Measurements from ENCODE around the gene SEPTIN14. TPM values are rescaled to one million over a fixed set of nuclear protein-coding genes. Genes with fewer than 3 reads are reported as not detected.

Gene SEPTIN14
- total and polyA plus RNA-seq, 2 experiments from 2014 or later: not detected

DNA sequence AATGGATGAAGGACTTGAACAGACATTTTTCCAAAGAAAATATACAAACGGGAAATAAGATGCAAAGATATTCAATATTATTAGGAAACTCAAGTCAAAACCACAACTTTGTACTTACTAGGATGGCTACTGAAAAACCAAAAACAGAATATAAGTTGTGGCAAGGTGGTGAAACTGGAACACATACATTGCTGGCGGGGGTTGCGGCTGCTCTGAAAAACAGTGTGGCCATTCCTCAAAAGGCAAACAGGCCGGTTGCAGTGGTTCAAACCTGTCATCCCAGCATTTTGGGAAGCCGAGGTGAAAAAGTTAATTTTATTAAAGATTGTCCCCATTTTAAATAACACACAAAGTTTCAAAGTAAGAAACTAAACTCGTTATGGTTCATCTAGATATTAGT is 14.8 kb upstream of the SEPTIN14 start (continued):
- no peak for TF ChIP-seq ZNF462 (CRISPR knock-in tag; IDR thresholded peaks at IDR 0.05)
- TF ChIP-seq EZH2 (IDR thresholded peaks at IDR 0.05; ENCODE audit: low read depth, unreplicated experiment): no peak

GRCh38 chr7:55873765-55874164 is 11.2 kb upstream of the SEPTIN14 start:
- no peaks in the 10 kb centered on the region for H3K4me1 Mint-ChIP-seq
- peaks cover 4% of the 10 kb centered on the region for H3K27me3 Mint-ChIP-seq (ENCODE audit: insufficient read depth, low read depth, poor library complexity)
- Histone ChIP-seq H3F3A (replicated peaks; ENCODE audit: low read depth) (no peaks in the 10 kb centered on the region), H3K79me2 (replicated peaks; ENCODE audit: insufficient read depth) (no peaks in the 10 kb centered on the region), H3K4me1 (ENCODE audit: insufficient read depth) (no peaks in the 10 kb centered on the region), H3K4me3 (no peak overlapping the region), H3K27ac (ENCODE audit: low read depth) (no peak overlapping the region), H3K27me3 (ENCODE audit: insufficient read depth) (no peaks in the 10 kb centered on the region), H2AFZ (no peak overlapping the region), H3K4me2 (no peak overlapping the region), H3K36me3 (ENCODE audit: insufficient read depth) (no peaks in the 10 kb centered on the region), H3K9me2 (ENCODE audit: insufficient read depth) (no peaks in the 10 kb centered on the region), H4K20me1 (replicated peaks; ENCODE audit: insufficient read depth) (no peaks in the 10 kb centered on the region)
- no peak overlapping the region for H3K27ac Mint-ChIP-seq
- TF ChIP-seq POLR2AphosphoS5 (IDR thresholded peaks at IDR 0.05; ENCODE audit: low read depth): no peak
- no peak for TF ChIP-seq CREB1 (CRISPR knock-in tag; IDR thresholded peaks at IDR 0.05; ENCODE audit: low read depth)
- TF ChIP-seq CTCF (conservative IDR thresholded peaks at IDR 0.05; ENCODE audit: low read depth in 2 of 2): no peak
- TF ChIP-seq ZNF331 (CRISPR knock-in tag; IDR thresholded peaks at IDR 0.05; ENCODE audit: low read depth): no peak
- H3K36me3 Mint-ChIP-seq (ENCODE audit: low read depth): peaks cover 8% of the 10 kb centered on the region; the same call in 2 of the 3 replicates
- DNase-seq (ENCODE audit: low spot score) (no peak), ATAC-seq (no peak)
- no peak overlapping the region for H3K4me3 Mint-ChIP-seq
- peaks cover 70% of the 10 kb centered on the region for H3K9me3 Mint-ChIP-seq
